GM06990 (cell line): ENCODE results near the gene DTNB.

ENCODE experiments used
- DNase-seq: peaks from one replicate; pipeline ENCODE4 v3.0.0-alpha.2; 2011; ENCODE audit not compliant: insufficient read length; ENCODE audit errors: extremely low read depth
- H3K27me3 ChIP-seq: replicated peaks from 2 replicates; pipeline ENCODE4 v1.6.0; 2011; ENCODE audit warnings: low read length; ENCODE audit not compliant: control insufficient read depth, insufficient read depth
- H3K36me3 ChIP-seq: 2 replicates; pipeline ENCODE4 v1.5.1; 2011; ENCODE audit warnings: low read length; ENCODE audit not compliant: control insufficient read depth, insufficient read depth
- H3K4me3 ChIP-seq: replicated peaks from 2 replicates; pipeline ENCODE4 v1.5.1; 2011; ENCODE audit warnings: low read depth, mild to moderate bottlenecking, control low read depth, low read length
- CTCF ChIP-seq: IDR thresholded peaks from 2 replicates; pipeline ENCODE4 v1.5.1; 2011; ENCODE audit warnings: low read length, control low read depth, mild to moderate bottlenecking, inconsistent platforms; ENCODE audit not compliant: insufficient read depth, poor library complexity, severe bottlenecking

DTNB gene

DNA sequence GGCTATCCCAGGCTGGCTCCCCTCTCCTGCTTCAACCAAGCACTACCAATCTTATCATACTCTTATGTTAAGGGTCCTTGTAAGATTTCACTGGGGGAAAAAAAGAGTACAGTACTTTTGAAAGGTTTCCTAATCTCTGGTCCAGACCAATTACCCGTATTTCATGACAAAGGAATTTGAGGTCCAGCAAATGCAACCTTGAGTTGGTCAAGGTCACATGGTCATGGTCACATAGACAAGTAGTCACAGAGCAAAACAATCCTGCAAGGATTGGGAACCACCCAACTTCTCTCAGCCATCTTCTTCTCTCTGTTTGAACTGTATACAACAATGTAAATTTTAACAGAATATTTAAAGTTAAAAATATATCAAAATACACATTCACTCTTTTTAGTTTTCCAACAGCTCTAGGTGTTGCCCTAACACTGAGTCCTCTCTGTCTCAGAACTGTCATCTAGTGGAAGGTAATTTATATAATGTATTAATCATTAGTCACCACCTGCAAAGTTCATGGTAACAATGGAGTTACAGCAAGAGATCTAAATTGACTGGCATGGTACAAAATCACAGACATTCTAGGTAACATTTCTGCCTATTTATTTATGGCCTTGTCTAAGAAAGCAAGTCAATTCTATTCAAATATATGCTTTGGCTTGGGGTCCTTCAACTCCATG lies 21.5 kb downstream of the DTNB start:
- Histone ChIP-seq H3K4me3 (no peak overlapping the region), H3K36me3 (no peaks in the 10 kb centered on the region), H3K27me3 (no peaks in the 10 kb centered on the region)
- no peak for TF ChIP-seq CTCF
- DNase-seq = no peak

DNA sequence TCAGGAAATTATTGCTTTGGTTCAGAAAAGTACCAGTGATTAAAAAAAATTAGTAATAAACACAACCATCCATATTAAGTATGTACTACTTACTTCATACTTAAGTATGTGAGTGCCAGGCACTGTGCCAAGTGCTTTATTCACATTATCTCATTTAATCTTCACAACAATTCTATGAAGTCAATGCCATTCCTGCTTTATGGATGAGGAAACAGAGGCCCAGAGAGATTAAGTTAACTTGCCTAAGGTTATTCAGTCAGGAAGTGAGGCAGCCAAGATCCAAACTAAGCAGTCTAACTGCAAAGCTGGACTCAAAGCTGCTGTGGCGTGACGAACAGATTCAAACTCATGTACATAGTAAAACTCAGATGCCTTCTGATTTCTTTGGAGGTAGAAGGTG lies 22.3 kb downstream of the DTNB start:
- DNase-seq = no peak
- no peak for TF ChIP-seq CTCF

GRCh38 chr2:25650256-25650655 lies 23.1 kb downstream of the DTNB start:
- Histone ChIP-seq H3K4me3 (no peak overlapping the region), H3K27me3 (no peaks in the 10 kb centered on the region), H3K36me3 (no peaks in the 10 kb centered on the region)
- no peak for TF ChIP-seq CTCF
- no peak for DNase-seq

More for the DNA sequence above, 22.3 kb downstream of the DTNB start:
- no peaks in the 10 kb centered on the region for H3K36me3 ChIP-seq
- no peak overlapping the region for H3K4me3 ChIP-seq
- no peaks in the 10 kb centered on the region for H3K27me3 ChIP-seq

GRCh38 chr2:25649786-25650185 lies 23.6 kb downstream of the DTNB start:
- Histone ChIP-seq H3K27me3 (no peaks in the 10 kb centered on the region), H3K4me3 (no peak overlapping the region), H3K36me3 (no peaks in the 10 kb centered on the region)
- DNase-seq = no peak
- TF ChIP-seq CTCF = no peak

DNA sequence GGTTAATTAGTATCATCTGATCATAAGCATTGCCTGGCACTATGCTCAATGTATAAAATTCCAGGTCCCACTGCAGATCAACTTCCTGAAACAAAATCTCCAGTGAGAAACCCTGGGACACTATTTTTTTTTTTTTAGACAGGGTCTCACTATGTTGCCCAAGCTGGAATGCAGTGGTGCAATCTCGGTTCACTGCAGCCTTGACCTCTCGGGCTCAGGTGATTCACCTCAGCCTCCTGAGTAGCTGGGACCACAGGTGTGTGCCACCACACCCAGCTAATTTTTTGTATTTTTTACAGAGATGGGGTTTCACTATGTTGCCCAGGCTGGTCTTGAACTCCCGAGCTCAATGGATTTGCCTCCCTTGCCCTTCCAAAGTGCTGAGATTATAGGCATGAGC lies 31.1 kb downstream of the DTNB start:
- no peaks in the 10 kb centered on the region for H3K27me3 ChIP-seq
- no peak for TF ChIP-seq CTCF
- no peak for DNase-seq
- no peak overlapping the region for H3K4me3 ChIP-seq
- no peaks in the 10 kb centered on the region for H3K36me3 ChIP-seq

DNA sequence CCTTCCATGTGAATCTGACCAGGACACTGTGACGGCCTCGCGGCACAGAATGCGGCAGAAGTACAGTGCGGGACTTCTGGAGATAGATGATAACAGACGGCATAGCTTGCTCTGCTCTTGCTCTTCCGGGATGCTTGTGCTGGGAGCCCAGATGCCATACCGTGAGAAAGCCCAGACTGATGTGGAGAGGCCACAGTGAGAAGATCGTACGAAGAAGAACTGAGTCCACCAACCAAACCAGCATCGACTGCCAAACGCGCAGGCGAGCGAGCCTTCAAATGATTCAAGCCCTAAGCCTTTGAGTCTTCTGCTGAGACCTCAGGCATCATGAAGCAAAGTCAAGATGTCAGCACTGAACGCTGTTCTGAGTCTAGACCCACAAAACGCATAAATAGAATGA lies 33.7 kb downstream of the DTNB start:
- H3K27me3 ChIP-seq = no peaks in the 10 kb centered on the region
- DNase-seq = no peak
- no peak for TF ChIP-seq CTCF
- H3K36me3 ChIP-seq = no peaks in the 10 kb centered on the region
- no peak overlapping the region for H3K4me3 ChIP-seq
